ENCODE data around the gene SAMD8.
"Not testable (repeated sequence)": the region's sequence is repeated elsewhere in the genome, so short reads cannot be mapped to it uniquely, and the experiment has no call there.

SAMD8 gene

DNA sequence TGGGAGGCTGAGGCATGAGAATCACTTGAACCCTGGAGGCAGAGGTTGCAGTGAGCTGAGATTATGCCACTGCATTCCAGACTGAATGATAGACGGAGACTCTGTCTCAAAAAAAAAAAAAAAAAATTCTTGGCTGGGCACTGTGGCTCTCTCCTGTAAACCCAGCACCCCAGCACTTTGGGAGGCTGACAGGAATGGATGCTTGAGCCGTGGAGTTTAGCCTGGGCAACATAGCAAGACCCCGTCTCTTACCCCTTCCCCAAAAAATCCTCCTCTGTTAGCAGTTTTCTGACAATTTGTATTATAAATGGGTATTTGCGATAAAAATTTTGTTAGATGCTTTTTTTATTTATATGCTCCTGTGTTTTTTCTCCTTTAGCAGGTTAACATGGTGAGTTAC lies 11.0 kb downstream of the SAMD8 start:
- TF ChIP-seq, protein P1, sequence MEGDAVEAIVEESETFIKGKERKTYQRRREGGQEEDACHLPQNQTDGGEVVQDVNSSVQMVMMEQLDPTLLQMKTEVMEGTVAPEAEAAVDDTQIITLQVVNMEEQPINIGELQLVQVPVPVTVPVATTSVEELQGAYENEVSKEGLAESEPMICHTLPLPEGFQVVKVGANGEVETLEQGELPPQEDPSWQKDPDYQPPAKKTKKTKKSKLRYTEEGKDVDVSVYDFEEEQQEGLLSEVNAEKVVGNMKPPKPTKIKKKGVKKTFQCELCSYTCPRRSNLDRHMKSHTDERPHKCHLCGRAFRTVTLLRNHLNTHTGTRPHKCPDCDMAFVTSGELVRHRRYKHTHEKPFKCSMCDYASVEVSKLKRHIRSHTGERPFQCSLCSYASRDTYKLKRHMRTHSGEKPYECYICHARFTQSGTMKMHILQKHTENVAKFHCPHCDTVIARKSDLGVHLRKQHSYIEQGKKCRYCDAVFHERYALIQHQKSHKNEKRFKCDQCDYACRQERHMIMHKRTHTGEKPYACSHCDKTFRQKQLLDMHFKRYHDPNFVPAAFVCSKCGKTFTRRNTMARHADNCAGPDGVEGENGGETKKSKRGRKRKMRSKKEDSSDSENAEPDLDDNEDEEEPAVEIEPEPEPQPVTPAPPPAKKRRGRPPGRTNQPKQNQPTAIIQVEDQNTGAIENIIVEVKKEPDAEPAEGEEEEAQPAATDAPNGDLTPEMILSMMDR (conservative IDR thresholded peaks at IDR 0.05): no peak

DNA sequence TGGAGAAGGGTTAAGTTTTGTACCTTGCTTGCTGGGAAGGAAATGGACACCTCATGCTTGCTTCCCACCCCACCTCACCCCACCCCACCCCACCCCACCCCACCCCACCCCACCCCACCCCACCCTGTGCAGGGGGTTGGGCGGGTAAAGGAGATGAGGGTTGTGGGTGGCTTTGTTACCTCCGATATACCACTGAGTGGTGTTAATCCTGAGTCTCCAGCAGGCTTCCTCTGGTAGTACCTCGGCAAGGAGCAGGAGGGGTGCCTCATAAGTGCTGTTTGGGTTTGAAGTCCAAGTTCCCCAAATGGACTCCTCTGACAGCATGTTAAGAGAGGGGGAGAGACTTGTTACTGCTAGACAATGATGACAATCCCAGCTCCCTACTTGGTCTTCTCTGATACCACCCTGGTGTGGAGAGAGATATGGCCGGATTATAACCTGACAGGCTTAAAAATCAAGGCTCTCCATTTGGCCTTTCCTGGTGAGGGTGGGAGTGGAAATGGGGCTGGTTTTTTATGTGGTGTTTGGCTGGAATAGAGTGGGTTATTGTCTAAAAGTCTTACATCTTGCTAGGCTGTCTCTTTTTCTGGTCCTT lies 11.7 kb downstream of the SAMD8 start:
- TF ChIP-seq, protein P1 (conservative IDR thresholded peaks at IDR 0.05): no peak
- H3K27ac ChIP-seq: no peak overlapping the region

More for the DNA sequence above, 11.0 kb downstream of the SAMD8 start:
- no peak overlapping the region for H3K27ac ChIP-seq

DNA sequence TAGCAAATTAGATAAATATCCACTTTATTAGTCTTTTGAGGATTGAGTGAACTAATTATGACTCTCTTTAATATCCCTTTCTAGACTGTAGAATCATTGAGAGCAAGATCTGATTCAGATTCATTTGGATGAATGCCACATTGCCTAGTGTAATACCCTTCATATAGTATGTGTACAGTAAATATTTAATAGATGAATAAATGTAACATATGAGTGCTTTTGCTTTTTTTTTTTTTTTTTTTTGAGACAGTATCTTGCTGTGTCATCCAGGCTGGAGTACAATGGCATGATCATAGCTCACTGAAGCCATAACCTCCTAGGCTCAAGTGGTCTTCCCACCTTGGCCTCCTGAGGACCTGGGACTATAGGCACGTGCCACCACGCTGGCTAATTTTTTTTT lies 14.8 kb downstream of the SAMD8 start:
- TF ChIP-seq, protein P1 (conservative IDR thresholded peaks at IDR 0.05): no peak
- peak overlapping the region; percentile 75; the same call in 1 of the 2 replicates for H3K27ac ChIP-seq

DNA sequence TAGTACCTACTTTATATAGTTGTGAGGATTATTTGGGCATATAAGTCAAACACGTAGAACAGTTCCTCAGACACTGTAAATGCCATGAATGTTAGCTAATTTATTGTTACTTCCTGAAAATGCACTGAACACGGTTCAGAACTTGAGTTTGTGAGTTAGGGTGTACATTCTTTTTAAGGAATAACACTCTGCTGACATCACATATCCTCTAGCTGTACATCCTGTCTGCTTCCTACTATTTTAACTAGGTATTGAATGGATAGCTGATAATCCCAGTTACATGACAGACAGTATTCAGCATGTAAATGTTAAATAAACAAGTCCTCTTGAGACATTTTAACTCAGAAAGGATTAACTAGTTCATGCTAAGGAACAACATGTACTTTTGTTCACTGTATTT lies 16.0 kb downstream of the SAMD8 start:
- peak overlapping the region; percentile 75 for H3K27ac ChIP-seq
- TF ChIP-seq, protein P1 (conservative IDR thresholded peaks at IDR 0.05): no peak

DNA sequence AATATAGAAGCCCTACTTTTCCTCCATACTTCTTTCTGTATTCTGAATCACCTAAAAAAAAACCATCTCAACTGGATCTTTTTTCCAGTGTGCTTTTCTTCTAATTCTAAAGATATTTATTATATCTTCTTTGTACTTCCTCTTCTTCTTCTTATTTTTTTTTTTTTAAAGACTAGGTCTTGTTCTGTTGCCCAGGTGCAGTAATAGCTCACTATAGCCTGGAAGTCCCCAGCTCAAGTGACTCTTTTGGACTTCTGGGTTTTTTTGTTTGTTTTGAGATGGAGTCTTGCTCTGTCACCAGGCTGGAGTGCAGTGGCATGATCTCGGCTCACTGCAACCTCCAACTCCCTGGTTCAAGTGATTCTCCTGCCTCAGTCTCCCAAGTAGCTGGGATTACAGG lies 17.5 kb downstream of the SAMD8 start:
- peak overlapping the region; percentile 75 for H3K27ac ChIP-seq

DNA sequence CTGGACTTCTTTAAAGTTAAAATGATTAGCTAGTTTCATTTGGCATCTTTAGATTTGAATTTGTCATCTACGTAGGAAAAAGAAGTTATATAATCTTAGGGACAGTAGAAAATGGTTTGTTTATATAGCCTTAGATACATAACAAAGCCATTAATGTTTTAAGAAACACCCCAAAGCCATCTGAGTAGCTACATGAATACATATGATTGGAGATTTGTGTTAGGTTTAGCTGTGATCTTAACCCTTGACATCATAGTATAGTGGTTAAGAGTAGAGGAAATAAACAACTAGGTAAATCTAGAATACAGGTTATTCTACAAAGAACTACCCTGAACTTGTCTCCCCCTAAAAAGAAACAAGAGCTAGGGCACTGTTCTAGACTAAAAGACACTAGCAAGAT lies 18.1 kb downstream of the SAMD8 start:
- no peak overlapping the region for H3K27ac ChIP-seq
- TF ChIP-seq, protein P1 (conservative IDR thresholded peaks at IDR 0.05): no peak

DNA sequence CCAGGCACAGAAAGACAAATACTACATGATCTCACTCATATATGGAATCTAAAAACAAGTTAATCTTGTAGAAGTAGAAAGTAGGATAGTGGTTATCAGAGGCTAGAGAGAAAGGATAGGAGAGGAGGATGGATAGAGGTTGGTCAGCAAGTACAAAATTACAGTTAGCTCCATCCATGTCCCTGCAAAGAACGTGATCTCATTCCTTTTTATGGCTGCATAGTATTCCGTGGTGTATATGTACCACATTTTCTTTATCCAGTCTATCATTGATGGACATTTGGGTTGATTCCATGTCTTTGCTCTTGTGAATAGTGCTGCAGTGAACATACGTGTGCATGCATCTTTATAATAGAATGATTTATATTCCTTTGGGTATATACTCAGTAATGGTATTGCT lies 22.2 kb downstream of the SAMD8 start:
- H3K27ac ChIP-seq: not testable (repeated sequence)

DNA sequence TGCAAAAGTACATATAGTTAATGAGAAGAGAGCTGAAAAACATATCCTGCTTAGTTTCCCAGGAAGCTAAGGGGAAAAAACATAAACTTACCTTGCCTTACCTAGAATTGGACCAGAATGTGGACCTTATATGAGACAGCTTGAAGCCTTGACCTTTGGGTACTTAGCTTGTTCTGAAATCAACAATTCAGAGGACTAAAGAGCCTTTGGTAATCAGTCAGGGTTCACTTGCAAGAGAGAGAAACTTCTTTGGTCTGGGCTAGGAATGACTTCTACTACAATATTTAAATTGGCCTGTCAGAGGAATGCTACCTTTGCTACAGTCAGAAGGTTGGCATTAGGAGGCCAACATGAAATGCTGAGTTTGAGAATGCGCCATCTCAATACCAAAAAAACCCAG lies 24.9 kb downstream of the SAMD8 start:
- no peak overlapping the region for H3K27ac ChIP-seq
- TF ChIP-seq, protein P1 (conservative IDR thresholded peaks at IDR 0.05): no peak
